ENCODE data around the gene NEDD4. TPM values are rescaled to one million over a fixed set of nuclear protein-coding genes. Genes with fewer than 3 reads are reported as not detected.

NEDD4 gene
- polyA plus RNA-seq, 1 of the 3 experiments (the other 2 are of a cell fraction) = 12.9 TPM

DNA sequence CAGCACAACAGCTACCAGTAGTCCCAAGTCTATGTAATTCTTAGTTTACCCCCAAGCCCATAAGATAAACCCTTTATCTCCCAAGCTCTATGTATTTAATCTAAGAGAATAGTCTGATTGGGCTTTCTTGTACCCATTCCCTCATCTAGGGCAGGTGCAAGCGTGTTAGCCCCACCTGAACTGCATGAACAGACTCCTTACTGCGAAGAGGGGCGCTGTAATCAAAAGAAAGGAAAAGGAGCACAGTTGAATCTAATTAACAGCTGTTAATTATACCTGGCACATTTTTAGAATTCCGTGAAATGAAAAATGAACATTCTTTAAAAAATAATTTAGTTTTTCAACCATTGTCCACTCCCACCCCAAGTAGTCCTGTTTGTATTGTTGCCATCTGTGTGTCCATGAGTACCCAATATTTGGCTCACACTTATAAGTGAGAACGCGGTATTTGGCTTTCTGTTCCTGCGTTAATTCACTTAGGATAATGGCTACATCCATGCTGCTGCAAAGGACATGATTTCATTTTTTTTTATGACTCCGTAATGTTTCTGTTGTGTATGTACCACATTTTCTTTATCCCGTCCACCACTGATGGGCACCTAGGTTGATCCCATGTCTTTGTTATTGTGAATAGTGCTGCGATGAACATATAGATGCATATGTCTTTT is 26.5 kb upstream of the NEDD4 start:
- 89% methylated on average over 10 of the region's 10 CpGs for WGBS (ENCODE audit: low lambda C conversion rate)
- H3K36me3 ChIP-seq (replicated peaks in 1 of 2; ENCODE audit: control insufficient read depth in 1 of 2, insufficient read depth in 2 of 2, low read length in 1 of 2) = no peaks in the 10 kb centered on the region
- no peak overlapping the region for H3K4me2 ChIP-seq
- no peak overlapping the region for H3K4me3 ChIP-seq (ENCODE audit: low read depth in 2 of 2, low read length in 1 of 2)
- H2AFZ ChIP-seq (ENCODE audit: low read depth) = no peak overlapping the region; the same call in 1 of the 2 replicates
- no peaks in the 10 kb centered on the region for H3K9me2 ChIP-seq
- H3F3A ChIP-seq (replicated peaks; ENCODE audit: insufficient read depth) = no peaks in the 10 kb centered on the region
- H3K27me3 ChIP-seq (ENCODE audit: insufficient read depth) = no peaks in the 10 kb centered on the region
- CTCF ChIA-PET = interaction anchor here (1.2 kb wide), 1 partner anchor 33 kb away, joined by 3 read pairs; no protein-coding TSS in a partner anchor
- H3K27ac ChIP-seq (ENCODE audit: low read depth in 2 of 2, low read length in 1 of 2) = no peak overlapping the region
- no peaks in the 10 kb centered on the region for H3K9me3 ChIP-seq
- POLR2A ChIA-PET = no interaction called here
- no peak for TF ChIP-seq RCOR1 (IDR thresholded peaks at IDR 0.05; ENCODE audit: low read length)
- no peak for TF ChIP-seq GATA2 (CRISPR knock-in tag; IDR thresholded peaks at IDR 0.05)
- TF ChIP-seq, protein P1, sequence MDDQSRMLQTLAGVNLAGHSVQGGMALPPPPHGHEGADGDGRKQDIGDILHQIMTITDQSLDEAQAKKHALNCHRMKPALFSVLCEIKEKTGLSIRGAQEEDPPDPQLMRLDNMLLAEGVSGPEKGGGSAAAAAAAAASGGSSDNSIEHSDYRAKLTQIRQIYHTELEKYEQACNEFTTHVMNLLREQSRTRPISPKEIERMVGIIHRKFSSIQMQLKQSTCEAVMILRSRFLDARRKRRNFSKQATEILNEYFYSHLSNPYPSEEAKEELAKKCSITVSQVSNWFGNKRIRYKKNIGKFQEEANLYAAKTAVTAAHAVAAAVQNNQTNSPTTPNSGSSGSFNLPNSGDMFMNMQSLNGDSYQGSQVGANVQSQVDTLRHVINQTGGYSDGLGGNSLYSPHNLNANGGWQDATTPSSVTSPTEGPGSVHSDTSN (IDR thresholded peaks at IDR 0.05) = no peak
- no peak for TF ChIP-seq JUND (IDR thresholded peaks at IDR 0.05)
- TF ChIP-seq, protein P2, sequence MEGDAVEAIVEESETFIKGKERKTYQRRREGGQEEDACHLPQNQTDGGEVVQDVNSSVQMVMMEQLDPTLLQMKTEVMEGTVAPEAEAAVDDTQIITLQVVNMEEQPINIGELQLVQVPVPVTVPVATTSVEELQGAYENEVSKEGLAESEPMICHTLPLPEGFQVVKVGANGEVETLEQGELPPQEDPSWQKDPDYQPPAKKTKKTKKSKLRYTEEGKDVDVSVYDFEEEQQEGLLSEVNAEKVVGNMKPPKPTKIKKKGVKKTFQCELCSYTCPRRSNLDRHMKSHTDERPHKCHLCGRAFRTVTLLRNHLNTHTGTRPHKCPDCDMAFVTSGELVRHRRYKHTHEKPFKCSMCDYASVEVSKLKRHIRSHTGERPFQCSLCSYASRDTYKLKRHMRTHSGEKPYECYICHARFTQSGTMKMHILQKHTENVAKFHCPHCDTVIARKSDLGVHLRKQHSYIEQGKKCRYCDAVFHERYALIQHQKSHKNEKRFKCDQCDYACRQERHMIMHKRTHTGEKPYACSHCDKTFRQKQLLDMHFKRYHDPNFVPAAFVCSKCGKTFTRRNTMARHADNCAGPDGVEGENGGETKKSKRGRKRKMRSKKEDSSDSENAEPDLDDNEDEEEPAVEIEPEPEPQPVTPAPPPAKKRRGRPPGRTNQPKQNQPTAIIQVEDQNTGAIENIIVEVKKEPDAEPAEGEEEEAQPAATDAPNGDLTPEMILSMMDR (IDR thresholded peaks at IDR 0.05) = no peak
- no peak for TF ChIP-seq FOXJ3 (CRISPR knock-in tag; IDR thresholded peaks at IDR 0.05)
- TF ChIP-seq POLR2AphosphoS5 (IDR thresholded peaks at IDR 0.05; ENCODE audit: low read depth, low read length) = no peak
- TF ChIP-seq NRF1 (IDR thresholded peaks at IDR 0.05; ENCODE audit: low read depth, low read length) = no peak
- TF ChIP-seq EP300 (IDR thresholded peaks at IDR 0.05; ENCODE audit: borderline replicate concordance in 1 of 2, low read depth in 1 of 2, low read length in 1 of 2) = no peak
- TF ChIP-seq TEAD4 (IDR thresholded peaks at IDR 0.05; ENCODE audit: borderline replicate concordance, insufficient read depth) = no peak
- TF ChIP-seq SMC3 (IDR thresholded peaks at IDR 0.05; ENCODE audit: low read depth, low read length) = no peak
- TF ChIP-seq FOXM1 (IDR thresholded peaks at IDR 0.05; ENCODE audit: low read depth) = no peak
- TF ChIP-seq RFX5 (IDR thresholded peaks at IDR 0.05; ENCODE audit: low read length) = no peak
- TF ChIP-seq RXRA (IDR thresholded peaks at IDR 0.05; ENCODE audit: borderline replicate concordance, low read depth) = no peak
- no peak for TF ChIP-seq MEF2A (IDR thresholded peaks at IDR 0.05; ENCODE audit: borderline replicate concordance, low read depth)
- TF ChIP-seq, protein P3, sequence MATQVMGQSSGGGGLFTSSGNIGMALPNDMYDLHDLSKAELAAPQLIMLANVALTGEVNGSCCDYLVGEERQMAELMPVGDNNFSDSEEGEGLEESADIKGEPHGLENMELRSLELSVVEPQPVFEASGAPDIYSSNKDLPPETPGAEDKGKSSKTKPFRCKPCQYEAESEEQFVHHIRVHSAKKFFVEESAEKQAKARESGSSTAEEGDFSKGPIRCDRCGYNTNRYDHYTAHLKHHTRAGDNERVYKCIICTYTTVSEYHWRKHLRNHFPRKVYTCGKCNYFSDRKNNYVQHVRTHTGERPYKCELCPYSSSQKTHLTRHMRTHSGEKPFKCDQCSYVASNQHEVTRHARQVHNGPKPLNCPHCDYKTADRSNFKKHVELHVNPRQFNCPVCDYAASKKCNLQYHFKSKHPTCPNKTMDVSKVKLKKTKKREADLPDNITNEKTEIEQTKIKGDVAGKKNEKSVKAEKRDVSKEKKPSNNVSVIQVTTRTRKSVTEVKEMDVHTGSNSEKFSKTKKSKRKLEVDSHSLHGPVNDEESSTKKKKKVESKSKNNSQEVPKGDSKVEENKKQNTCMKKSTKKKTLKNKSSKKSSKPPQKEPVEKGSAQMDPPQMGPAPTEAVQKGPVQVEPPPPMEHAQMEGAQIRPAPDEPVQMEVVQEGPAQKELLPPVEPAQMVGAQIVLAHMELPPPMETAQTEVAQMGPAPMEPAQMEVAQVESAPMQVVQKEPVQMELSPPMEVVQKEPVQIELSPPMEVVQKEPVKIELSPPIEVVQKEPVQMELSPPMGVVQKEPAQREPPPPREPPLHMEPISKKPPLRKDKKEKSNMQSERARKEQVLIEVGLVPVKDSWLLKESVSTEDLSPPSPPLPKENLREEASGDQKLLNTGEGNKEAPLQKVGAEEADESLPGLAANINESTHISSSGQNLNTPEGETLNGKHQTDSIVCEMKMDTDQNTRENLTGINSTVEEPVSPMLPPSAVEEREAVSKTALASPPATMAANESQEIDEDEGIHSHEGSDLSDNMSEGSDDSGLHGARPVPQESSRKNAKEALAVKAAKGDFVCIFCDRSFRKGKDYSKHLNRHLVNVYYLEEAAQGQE (IDR thresholded peaks at IDR 0.05; ENCODE audit: low read depth, low read length) = no peak
- TF ChIP-seq FOSL2 (IDR thresholded peaks at IDR 0.05; ENCODE audit: borderline replicate concordance, low read depth) = no peak
- TF ChIP-seq, protein P4, sequence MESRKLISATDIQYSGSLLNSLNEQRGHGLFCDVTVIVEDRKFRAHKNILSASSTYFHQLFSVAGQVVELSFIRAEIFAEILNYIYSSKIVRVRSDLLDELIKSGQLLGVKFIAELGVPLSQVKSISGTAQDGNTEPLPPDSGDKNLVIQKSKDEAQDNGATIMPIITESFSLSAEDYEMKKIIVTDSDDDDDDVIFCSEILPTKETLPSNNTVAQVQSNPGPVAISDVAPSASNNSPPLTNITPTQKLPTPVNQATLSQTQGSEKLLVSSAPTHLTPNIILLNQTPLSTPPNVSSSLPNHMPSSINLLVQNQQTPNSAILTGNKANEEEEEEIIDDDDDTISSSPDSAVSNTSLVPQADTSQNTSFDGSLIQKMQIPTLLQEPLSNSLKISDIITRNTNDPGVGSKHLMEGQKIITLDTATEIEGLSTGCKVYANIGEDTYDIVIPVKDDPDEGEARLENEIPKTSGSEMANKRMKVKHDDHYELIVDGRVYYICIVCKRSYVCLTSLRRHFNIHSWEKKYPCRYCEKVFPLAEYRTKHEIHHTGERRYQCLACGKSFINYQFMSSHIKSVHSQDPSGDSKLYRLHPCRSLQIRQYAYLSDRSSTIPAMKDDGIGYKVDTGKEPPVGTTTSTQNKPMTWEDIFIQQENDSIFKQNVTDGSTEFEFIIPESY (IDR thresholded peaks at IDR 0.05; ENCODE audit: borderline replicate concordance, low read depth) = no peak
- H3K9ac ChIP-seq = no peak overlapping the region
- no peaks in the 10 kb centered on the region for H3K79me2 ChIP-seq (ENCODE audit: insufficient read depth)
- DNase-seq = no peak
- H4K20me1 ChIP-seq (ENCODE audit: insufficient read depth) = no peaks in the 10 kb centered on the region
- H3K4me1 ChIP-seq (ENCODE audit: control insufficient read depth in 1 of 2, insufficient read depth in 2 of 2, low read depth in 1 of 2, low read length in 1 of 2) = no peaks in the 10 kb centered on the region; a peak in 1 of 4 replicates
